HFFc6 (cell line): ENCODE data around the gene FZD4. TPM values are rescaled to one million over a fixed set of nuclear protein-coding genes. Genes with fewer than 3 reads are reported as not detected.
"Not testable (repeated sequence)": the region's sequence is repeated elsewhere in the genome, so short reads cannot be mapped to it uniquely, and the experiment has no call there.

Experiments used
- DNase-seq: peaks from one replicate; pipeline ENCODE4 v3.0.0-alpha.2; 2018
- H3K27ac Mint-ChIP-seq: 2 replicates; pipeline ENCODE4 v1.8.0; 2020; ENCODE audit warnings: mild to moderate bottlenecking, mixed read lengths
- H3K27me3 Mint-ChIP-seq: 2 replicates; pipeline ENCODE4 v1.8.0; 2021; ENCODE audit warnings: mild to moderate bottlenecking, moderate library complexity, mixed read lengths; ENCODE audit not compliant: insufficient read depth
- H3K36me3 Mint-ChIP-seq: 2 replicates; pipeline ENCODE4 v1.8.0; 2021; ENCODE audit warnings: low read depth, mixed read lengths
- H3K4me1 Mint-ChIP-seq: 2 replicates; pipeline ENCODE4 v1.8.0; 2020; ENCODE audit warnings: low read depth, mixed read lengths
- H3K4me3 Mint-ChIP-seq: 2 replicates; pipeline ENCODE4 v1.8.0; 2020; ENCODE audit warnings: mild to moderate bottlenecking, moderate library complexity, mixed read lengths
- H3K9me3 Mint-ChIP-seq: 2 replicates; pipeline ENCODE4 v1.8.0; 2020; ENCODE audit warnings: mild to moderate bottlenecking, mixed read lengths
- total RNA-seq, 6 experiments: library from RNA; stranded (reverse); fragmentation: NEBNext Ultra II Directional; extraction: Animal tissue kit (Norgen Biotek cat#: 25700); gene quantifications; 2 replicates in 1 of 6; 3 replicates in 5 of 6; pipeline ENCODE4 v1.2.3, GENCODE V29; 2021
- TF ChIP-seq, protein P1 (sequence below): fragments of 200-600 bp; sonication (generic); IDR thresholded peaks from 2 replicates; pipeline ENCODE4 v1.5.0; 2021; ENCODE audit warnings: antibody characterized with exemption, mild to moderate bottlenecking

Gene FZD4
- total RNA-seq, 6 experiments from 2014 or later: 11.0 to 13.8 (median 12.7) TPM

DNA sequence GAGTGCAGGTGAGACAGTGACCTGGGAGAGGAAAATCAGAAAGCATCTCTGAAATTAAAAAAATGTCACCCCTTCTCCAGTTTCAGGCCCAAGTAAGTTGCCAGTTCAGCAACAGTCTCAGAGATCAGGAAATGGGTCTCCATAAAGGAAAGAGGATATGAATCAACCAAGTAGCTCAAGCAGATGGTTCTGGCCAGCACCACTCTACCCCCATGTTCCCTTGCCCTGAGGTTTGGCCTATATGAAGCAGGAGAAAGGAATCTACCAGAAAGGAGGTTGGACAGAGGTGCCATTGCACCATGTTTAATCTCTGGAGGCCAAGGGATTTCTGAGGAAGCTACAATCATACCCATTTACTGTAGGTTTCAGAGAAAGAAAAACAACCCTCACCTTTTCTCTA, 7.7 kb downstream of the FZD4 start:
- Mint-ChIP-seq H3K27me3 (peaks cover 2% of the 10 kb centered on the region; the same call in 1 of the 2 replicates), H3K36me3 (peaks cover 51% of the 10 kb centered on the region), H3K27ac (peak overlapping the region; percentile 71), H3K9me3 (no peaks in the 10 kb centered on the region), H3K4me1 (peaks cover 64% of the 10 kb centered on the region), H3K4me3 (peak overlapping the region; percentile 34; the same call in 1 of the 2 replicates)
- DNase-seq: peak; percentile 49
- TF ChIP-seq, protein P1, sequence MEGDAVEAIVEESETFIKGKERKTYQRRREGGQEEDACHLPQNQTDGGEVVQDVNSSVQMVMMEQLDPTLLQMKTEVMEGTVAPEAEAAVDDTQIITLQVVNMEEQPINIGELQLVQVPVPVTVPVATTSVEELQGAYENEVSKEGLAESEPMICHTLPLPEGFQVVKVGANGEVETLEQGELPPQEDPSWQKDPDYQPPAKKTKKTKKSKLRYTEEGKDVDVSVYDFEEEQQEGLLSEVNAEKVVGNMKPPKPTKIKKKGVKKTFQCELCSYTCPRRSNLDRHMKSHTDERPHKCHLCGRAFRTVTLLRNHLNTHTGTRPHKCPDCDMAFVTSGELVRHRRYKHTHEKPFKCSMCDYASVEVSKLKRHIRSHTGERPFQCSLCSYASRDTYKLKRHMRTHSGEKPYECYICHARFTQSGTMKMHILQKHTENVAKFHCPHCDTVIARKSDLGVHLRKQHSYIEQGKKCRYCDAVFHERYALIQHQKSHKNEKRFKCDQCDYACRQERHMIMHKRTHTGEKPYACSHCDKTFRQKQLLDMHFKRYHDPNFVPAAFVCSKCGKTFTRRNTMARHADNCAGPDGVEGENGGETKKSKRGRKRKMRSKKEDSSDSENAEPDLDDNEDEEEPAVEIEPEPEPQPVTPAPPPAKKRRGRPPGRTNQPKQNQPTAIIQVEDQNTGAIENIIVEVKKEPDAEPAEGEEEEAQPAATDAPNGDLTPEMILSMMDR: no peak

DNA sequence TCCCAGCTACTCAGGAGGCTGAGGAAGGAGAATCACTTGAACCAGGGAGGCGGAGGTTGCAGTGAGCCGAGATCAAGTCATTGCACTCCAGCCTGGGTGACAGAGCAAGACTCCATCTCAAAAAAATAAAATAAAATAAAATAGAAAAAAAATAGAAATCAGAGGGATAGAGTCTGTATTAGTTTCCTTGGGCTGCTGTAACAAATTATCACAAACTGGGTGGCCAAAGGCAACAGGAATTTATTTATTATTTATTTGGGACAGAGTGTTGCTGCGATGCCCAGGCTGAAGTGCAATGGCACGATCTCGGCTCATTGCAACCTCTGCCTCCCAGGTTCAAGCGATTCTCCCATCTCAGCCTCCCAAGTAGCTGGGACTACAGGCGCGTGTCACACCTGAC, 11.7 kb downstream of the FZD4 start:
- H3K27me3 Mint-ChIP-seq, H3K4me3 Mint-ChIP-seq, H3K9me3 Mint-ChIP-seq, H3K27ac Mint-ChIP-seq, DNase-seq: not testable (repeated sequence)
- Mint-ChIP-seq H3K36me3 (peaks cover 29% of the 10 kb centered on the region), H3K4me1 (peaks cover 56% of the 10 kb centered on the region)

DNA sequence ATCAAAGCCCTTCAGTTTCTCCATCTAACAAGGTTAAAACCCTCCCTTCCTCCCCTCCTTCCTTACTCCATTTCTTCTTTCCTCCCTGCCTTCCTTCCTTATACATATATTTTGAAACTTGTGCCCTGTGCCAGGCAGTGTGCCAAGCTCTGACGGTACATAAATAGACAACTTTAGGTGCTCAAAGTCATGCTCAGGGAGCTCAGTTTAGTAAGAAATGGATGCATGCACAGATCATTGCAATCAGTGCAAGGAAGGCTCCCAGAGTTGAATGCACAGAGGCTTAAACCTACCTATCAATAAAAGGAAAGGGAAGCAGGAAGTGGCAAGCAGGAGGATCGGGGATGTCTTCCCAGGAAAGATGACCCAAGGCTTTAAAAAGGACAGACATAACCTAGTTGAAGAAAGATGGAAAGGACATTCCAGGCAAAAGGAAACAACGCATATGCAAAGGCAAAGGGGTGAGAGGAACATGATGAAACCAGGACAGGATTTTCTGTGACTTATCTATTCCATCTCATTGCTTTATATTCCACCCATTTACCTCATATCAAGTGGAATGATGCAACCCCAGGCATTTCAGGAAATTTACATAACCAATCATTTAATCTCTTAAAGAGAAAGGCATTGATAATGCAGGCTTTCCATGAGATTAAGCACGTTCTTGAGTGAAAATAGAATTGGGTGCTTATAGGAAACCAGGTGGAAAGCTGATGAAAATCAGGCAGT, 13.2 kb downstream of the FZD4 start:
- TF ChIP-seq, protein P1: no peak
- no peaks in the 10 kb centered on the region for H3K9me3 Mint-ChIP-seq
- peaks cover 3% of the 10 kb centered on the region; the same call in 1 of the 2 replicates for H3K27me3 Mint-ChIP-seq
- peak overlapping the region; percentile 41; the same call in 1 of the 2 replicates for H3K27ac Mint-ChIP-seq
- peaks cover 54% of the 10 kb centered on the region for H3K4me1 Mint-ChIP-seq
- peak overlapping the region; percentile 21; the same call in 1 of the 2 replicates for H3K4me3 Mint-ChIP-seq
- peaks cover 15% of the 10 kb centered on the region for H3K36me3 Mint-ChIP-seq
- DNase-seq: no peak

DNA sequence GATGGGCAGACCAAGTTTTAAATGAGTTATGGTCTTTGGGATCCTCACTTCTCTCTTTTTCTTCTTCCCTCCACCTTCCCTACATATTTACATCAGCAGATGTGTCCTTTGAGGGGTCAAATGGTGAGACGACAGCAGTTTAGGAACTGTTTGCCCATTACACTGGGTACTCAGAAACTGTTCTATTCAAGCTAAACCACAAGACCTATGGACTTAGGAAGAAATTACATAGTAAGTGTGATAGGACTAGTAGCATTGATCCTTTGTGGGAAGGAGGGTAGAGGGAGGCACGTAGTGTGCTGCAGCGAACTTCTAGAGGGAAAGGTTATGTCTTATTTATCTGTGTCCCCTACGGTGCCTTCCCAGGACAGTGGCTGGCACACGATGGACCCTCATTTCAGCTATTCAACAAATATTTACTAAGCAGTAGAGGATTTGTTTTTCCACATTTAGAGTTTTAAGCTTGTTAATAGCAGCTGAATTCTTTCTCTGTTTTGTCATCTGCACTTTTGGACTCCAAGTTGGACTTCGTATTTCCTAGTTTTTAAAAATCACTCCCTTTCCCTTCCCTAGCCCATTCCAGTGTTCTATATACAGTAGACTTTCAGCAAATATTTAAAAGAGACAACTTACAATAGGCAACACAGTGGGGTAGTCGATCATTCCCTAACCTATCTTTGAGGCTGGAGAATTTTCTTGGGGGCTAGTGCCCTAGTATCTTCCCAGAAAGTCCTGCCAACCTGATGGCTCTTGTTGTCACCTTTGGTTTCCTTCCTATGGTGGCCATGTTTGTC, 13.9 kb downstream of the FZD4 start:
- Mint-ChIP-seq H3K4me1 (peaks cover 51% of the 10 kb centered on the region), H3K36me3 (peaks cover 12% of the 10 kb centered on the region; the same call in 1 of the 2 replicates), H3K27me3 (peaks cover 3% of the 10 kb centered on the region; the same call in 1 of the 2 replicates), H3K27ac (peak overlapping the region; percentile 41), H3K4me3 (peak overlapping the region; percentile 38; the same call in 1 of the 2 replicates), H3K9me3 (no peaks in the 10 kb centered on the region)
- TF ChIP-seq, protein P1: no peak
- no peak for DNase-seq

DNA sequence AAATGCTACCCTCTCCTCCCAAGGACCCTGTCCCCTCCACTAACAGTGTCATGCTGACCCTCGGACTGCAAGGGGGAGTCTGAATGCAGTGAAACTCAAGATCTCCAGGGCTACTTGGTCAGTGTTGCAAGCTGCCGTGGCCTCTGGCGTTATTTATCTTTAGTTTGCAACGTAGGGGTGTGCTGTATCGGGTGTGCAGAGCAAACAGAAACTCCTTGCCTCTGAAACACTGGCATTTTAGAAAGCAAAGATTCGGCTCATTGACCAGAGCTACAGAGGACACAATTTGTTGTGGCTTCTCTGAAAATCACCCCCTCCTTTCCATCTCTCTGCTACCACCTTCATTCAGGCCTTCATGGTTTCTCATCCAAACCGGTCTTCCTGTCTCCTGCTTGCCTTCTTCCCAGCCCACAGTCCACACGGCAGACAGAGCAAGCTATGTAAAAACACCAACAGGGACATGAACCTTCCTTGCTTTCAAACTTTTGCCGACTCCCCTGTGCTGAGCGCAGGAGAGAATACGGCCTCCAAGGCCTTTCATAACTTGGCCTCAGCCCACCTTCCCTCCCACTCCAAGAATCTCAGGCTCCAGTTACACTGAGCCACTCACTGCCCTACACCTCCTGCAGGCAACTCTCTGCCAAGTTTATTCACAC, 14.9 kb downstream of the FZD4 start:
- H3K27me3 Mint-ChIP-seq: peaks cover 3% of the 10 kb centered on the region; the same call in 1 of the 2 replicates
- H3K4me3 Mint-ChIP-seq: peak overlapping the region; percentile 77; the same call in 1 of the 2 replicates
- peaks cover 54% of the 10 kb centered on the region for H3K4me1 Mint-ChIP-seq
- TF ChIP-seq, protein P1: peak; percentile 16; the same call in 1 of the 2 replicates
- H3K36me3 Mint-ChIP-seq: 0 out of 2 replicates have a peak, but pooled peaks cover 6% of the 10 kb centered on the region
- no peak for DNase-seq
- peak overlapping the region; percentile 84 for H3K27ac Mint-ChIP-seq
- H3K9me3 Mint-ChIP-seq: no peaks in the 10 kb centered on the region
